HL-60 (cell line): ENCODE data around the gene ARHGEF6.
A peak's percentile ranks its signal among the peaks of the same experiment; 100 is the strongest.

Source experiments
- DNase-seq, 2 experiments: peaks; one replicate each; pipeline ENCODE4 v3.0.0-alpha.2; 2010 to 2020; ENCODE audit warnings: low read depth in 1 of 2, low spot score in 1 of 2
- H3K27ac ChIP-seq: fragments of 250-450 bp; sonication (Bioruptor Pico); replicated peaks from 2 replicates; pipeline ENCODE4 v1.5.1; 2020; ENCODE audit warnings: mild to moderate bottlenecking, moderate library complexity
- H3K27me3 ChIP-seq: fragments of 250-450 bp; sonication (Bioruptor Pico); 2 replicates; pipeline ENCODE4 v1.5.1; 2021; ENCODE audit warnings: mild to moderate bottlenecking, moderate library complexity; ENCODE audit not compliant: insufficient read depth, poor library complexity, severe bottlenecking
- H3K4me3 ChIP-seq: replicated peaks from 2 replicates; pipeline ENCODE4 v1.5.1; 2011; ENCODE audit warnings: mild to moderate bottlenecking, control low read depth, low read length; ENCODE audit not compliant: insufficient read depth
- CTCF ChIP-seq: IDR thresholded peaks from one replicate; pipeline ENCODE4 v1.5.1; 2011; ENCODE audit warnings: low read length, control low read depth, inconsistent platforms; ENCODE audit not compliant: insufficient read depth
- GABPA ChIP-seq: IDR thresholded peaks from 2 replicates; pipeline ENCODE4 v1.6.1; 2012; ENCODE audit warnings: low read depth
- POLR2AphosphoS5 ChIP-seq: IDR thresholded peaks from 2 replicates; pipeline ENCODE4 v1.6.1; 2012; ENCODE audit warnings: low read depth
- REST ChIP-seq: IDR thresholded peaks from 2 replicates; pipeline ENCODE4 v1.6.1; 2012; ENCODE audit warnings: low read depth; ENCODE audit not compliant: insufficient replicate concordance
- SPI1 ChIP-seq: IDR thresholded peaks from 2 replicates; pipeline ENCODE4 v1.6.1; 2012; ENCODE audit warnings: low read depth, mild to moderate bottlenecking, borderline replicate concordance

ARHGEF6 gene

DNA sequence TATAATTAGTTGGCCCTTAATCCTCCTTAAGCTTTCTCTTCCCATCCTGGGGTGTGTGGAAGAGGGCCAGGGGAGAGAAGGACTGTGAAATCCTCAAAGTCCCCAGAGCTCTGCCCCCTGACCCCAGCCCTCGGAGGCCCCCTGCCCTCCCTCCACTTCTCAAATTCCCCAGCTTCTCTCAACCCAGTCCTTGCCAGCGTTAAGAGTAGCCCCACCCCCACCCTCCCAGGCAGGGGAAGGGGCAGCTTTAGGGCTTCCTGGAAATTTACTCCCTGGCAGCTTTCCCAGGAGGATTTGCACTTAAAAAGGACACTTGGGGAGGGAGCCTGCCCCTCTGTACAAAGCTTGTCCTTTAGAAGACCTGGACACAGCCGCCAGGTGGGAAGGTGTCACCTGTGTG, 144.6 kb downstream of the ARHGEF6 start:
- Histone ChIP-seq H3K27me3 (no peaks in the 10 kb centered on the region), H3K27ac (no peak overlapping the region), H3K4me3 (no peak overlapping the region)
- DNase-seq = no peak
- TF ChIP-seq CTCF (no peak), SPI1 (no peak), REST (no peak), GABPA (no peak), POLR2AphosphoS5 (no peak)

DNA sequence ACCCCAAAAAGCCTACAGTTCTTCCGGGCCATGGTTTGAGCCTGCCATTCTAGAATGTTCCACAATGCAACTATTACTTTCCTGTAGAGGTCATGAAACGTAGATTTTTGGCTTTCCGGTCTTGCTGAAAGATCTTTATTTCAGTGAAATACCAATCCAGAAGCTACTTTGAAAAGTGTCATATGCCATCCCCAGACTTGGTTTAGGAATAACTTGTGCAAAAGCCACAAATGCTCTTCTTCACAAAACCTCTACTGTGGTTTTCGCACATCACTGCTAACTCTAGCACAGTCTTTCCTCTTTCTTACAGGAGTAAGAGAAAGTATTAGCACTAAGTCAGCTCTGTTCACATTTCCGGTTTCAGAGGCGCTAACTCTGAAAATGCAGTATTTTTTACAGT, 145.5 kb downstream of the ARHGEF6 start:
- DNase-seq = peak in 1 of 2 experiments; percentile 47
- Histone ChIP-seq H3K27ac (peak overlapping the region; percentile 45), H3K27me3 (no peaks in the 10 kb centered on the region), H3K4me3 (no peak overlapping the region)
- TF ChIP-seq SPI1 = no peak
- no peak for TF ChIP-seq GABPA
- no peak for TF ChIP-seq REST
- no peak for TF ChIP-seq CTCF
- no peak for TF ChIP-seq POLR2AphosphoS5

GRCh38 chrX:136630881-136631280, 149.9 kb downstream of the ARHGEF6 start:
- no peaks in the 10 kb centered on the region for H3K27me3 ChIP-seq
- TF ChIP-seq REST (no peak), CTCF (no peak), SPI1 (no peak), POLR2AphosphoS5 (no peak), GABPA (no peak)
- DNase-seq = no peak
- H3K4me3 ChIP-seq = no peak overlapping the region
- no peak overlapping the region for H3K27ac ChIP-seq
